IMR-90 (cell line): ENCODE measurements around the gene ANP32B.

ENCODE experiments used
- BHLHE40 ChIP-seq: fragments of 150-350 bp; IDR thresholded peaks from 2 replicates; pipeline ENCODE4 v1.6.1; 2016; ENCODE audit warnings: mild to moderate bottlenecking, low read depth, low read length
- CEBPB ChIP-seq: IDR thresholded peaks from 2 replicates; pipeline ENCODE4 v1.6.1; 2012; ENCODE audit warnings: low read depth, low read length, improper control_type of control experiment
- CHD1 ChIP-seq: IDR thresholded peaks from 2 replicates; pipeline ENCODE4 v1.6.1; 2012; ENCODE audit warnings: low read depth, low read length, improper control_type of control experiment
- CTCF ChIP-seq: conservative IDR thresholded peaks from 2 replicates; pipeline ENCODE4 v1.5.1; 2012; ENCODE audit warnings: mild to moderate bottlenecking, low read depth, low read length, improper control_type of control experiment
- ELK1 ChIP-seq: fragments of 150-350 bp; IDR thresholded peaks from 2 replicates; pipeline ENCODE4 v1.6.1; 2016; ENCODE audit warnings: low read depth, mild to moderate bottlenecking, low read length, moderate library complexity, borderline replicate concordance
- FOS ChIP-seq: fragments of 150-350 bp; IDR thresholded peaks from 2 replicates; pipeline ENCODE4 v1.6.1; 2016; ENCODE audit warnings: low read depth, low read length
- MAFK ChIP-seq: IDR thresholded peaks from 2 replicates; pipeline ENCODE4 v1.6.1; 2012; ENCODE audit warnings: low read depth, low read length, improper control_type of control experiment
- POLR2A ChIP-seq: IDR thresholded peaks from 2 replicates; pipeline ENCODE4 v1.6.1; 2012; ENCODE audit warnings: mild to moderate bottlenecking, low read depth, low read length
- RAD21 ChIP-seq: IDR thresholded peaks from 2 replicates; pipeline ENCODE4 v1.6.1; 2012; ENCODE audit warnings: low read length, improper control_type of control experiment
- RFX5 ChIP-seq: IDR thresholded peaks from 2 replicates; pipeline ENCODE4 v1.8.0; 2012; ENCODE audit warnings: low read depth, mild to moderate bottlenecking, low read length, moderate library complexity
- SMC3 ChIP-seq: fragments of 150-350 bp; IDR thresholded peaks from 2 replicates; pipeline ENCODE4 v1.6.1; 2016; ENCODE audit warnings: low read depth, mild to moderate bottlenecking, antibody characterized with exemption, low read length, moderate library complexity
- TF ChIP-seq, protein P1 (sequence below): fragments of 150-350 bp; IDR thresholded peaks from 2 replicates; pipeline ENCODE4 v1.6.1; 2017; ENCODE audit warnings: mild to moderate bottlenecking, antibody characterized with exemption, low read length, low read depth

- no peak for TF ChIP-seq ELK1
- TF ChIP-seq CTCF, result no peak
- no peak for TF ChIP-seq RAD21
- no peak for TF ChIP-seq RFX5
- TF ChIP-seq, protein P1, sequence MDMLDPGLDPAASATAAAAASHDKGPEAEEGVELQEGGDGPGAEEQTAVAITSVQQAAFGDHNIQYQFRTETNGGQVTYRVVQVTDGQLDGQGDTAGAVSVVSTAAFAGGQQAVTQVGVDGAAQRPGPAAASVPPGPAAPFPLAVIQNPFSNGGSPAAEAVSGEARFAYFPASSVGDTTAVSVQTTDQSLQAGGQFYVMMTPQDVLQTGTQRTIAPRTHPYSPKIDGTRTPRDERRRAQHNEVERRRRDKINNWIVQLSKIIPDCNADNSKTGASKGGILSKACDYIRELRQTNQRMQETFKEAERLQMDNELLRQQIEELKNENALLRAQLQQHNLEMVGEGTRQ, result no peak
- TF ChIP-seq CEBPB, result no peak
- no peak for TF ChIP-seq POLR2A
- TF ChIP-seq CHD1, result no peak
- no peak for TF ChIP-seq MAFK
- TF ChIP-seq BHLHE40, result no peak
- no peak for TF ChIP-seq SMC3
- no peak for TF ChIP-seq FOS
Observed at GRCh38 chr9:97991818-97992217, 8.7 kb downstream of the ANP32B start.
